Stimulated activated CD8-positive, alpha-beta memory T cell treated with anti-CD3 and anti-CD28 coated beads, Interleukin-7, amount 100 ng/mL, for 4 hours (primary cell): ENCODE data around the gene TMPRSS15.

Experiments used
- DNase-seq, 2 donors: peaks; one replicate each; pipeline ENCODE4 v3.0.0-alpha.2; 2020; ENCODE audit warnings: low read depth in 2 of 2

TMPRSS15 gene

DNA sequence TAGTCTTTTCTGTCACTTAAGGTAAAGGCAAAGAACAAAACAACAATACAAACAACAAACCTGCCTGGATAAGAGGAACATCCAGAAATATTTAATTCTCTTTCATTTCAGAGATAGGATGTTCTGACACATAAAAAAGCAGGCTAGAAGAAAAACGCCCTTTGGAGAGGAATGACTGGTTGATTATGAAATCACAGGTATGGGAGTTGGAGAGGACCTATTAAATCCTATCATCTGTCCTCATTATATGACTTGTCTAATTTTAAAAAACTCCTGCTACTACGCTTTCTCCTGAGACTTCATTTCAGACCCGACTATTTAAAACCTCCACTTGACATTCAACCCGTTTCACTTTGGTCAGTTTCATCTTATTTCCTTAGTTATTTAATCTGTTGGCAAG, 54.1 kb downstream of the TMPRSS15 start:
- DNase-seq, result no peak

DNA sequence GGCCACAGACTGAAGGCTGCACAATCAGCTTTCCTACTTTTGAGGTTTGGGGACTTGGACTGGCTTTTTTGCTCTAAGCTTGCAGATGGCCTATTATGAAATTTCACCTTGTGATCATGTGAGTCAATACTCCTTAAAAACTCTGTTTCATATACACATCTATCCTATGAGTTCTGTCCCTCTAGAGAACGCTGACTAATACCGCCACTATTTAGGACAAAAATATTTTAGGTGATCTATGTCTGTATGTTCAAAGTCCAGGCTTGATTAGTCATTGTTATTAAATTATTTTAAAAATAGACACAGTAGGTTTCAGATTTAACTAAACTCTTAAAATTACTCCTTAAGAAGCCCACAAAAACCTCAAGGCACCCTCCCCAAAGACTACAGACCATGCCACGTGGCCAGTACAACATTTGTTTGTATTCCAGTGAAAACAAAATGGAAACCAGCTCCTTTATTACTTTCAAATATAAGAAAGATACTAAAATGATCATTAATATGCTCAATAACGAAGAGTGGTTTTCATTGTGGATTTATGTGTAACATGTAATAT, 63.1 kb downstream of the TMPRSS15 start:
- no peak for DNase-seq

DNA sequence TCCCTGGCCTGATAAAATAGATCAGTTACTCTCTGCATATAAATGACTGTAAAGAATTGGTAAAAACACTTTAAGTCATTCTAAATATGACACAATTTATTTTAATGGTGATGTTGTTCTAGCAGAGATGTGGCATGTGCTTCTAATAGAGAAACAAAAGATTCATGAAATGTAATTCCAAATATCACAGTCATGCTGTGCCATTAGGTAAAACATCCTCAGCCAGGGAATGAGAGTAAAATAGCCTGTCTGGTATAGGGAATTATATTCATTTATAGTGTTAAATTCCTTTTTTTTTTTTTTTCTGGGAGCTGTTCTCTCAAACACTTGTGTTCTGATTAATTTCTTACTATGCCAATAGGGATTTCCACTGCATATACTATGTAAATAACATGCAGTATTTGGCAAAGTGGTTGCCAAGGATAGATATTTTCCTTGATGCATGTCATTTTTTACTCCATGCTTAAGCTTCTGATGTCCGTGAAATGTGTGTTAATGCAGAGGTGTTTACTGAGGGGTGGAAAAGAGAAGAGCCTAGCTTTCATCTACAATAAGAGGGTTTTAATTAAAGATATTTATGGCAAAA, 67.8 kb downstream of the TMPRSS15 start:
- DNase-seq, result no peak

DNA sequence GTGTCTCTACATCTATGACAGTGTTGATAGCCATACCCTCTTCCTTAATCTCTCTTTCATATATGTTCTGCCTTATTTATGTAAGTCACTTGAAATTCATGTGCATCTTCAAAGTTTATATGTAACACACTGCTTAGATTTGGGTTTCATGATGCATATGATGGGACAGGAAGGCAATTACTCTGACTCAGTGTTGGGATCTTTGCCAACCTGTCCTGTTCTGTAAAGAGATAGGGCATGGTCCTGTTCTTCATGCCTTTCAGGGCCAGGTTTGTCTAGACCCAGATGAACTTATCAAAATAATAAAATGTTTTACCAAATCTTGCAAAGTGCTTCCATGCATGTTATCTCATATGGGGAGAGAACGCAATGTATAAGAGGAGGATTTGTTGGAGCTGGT, 69.5 kb downstream of the TMPRSS15 start:
- no peak for DNase-seq

DNA sequence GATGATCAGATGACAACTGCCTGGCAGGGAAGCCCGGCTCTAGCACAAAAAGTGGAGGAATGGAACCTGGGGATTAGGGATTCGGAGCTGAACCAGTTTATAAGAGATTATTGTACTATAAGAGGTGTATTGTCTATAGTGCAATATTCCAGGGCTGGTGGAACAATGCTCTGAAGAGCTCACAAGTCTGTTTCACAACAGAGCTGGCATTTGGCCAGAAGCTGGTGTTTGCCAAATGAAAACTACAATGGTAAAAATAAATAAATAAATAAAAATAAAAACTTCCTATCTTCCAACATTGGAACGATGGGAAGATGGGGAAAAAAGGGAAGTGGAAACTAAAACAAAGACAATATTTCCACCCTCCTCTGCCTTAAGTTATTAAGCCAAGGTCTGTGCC, 85.4 kb downstream of the TMPRSS15 start:
- DNase-seq, result no peak

DNA sequence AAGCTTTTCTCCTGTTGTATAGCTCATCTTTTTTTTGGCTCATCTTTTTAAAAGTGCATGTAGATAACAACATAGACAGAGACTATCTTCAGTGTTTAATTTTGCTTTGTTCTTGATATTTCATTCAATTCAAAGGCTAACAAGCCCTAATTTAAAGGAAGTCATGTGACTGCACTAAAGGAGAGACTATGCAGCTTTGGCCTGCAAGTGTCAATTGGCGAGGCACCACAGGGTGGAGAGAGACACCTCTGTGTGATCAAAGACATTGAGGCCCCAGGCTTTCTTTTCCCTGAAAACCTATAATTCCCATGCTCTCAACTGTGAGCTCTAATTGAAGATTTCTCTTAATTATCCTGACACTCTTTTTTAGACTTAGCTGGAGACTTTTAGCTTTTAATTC, 105.4 kb downstream of the TMPRSS15 start:
- DNase-seq, result no peak

DNA sequence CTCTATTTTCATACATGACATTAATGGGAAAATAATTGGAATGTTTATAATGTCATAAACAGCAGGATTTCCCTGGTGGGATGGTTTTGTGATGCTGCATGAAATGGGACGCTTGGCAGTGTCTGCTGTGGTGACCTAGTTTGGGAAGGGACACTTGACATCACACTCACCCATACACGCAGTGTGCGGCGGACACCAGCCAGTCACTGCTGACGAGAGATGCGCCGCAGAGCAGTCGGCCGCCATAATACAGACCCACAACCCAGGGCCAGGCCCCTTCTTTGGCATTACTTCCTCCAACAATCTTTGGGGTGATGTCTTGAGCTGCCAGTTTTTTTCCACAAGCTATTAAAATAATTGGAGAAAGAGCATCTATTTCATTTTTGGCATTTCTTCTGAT, 109.5 kb downstream of the TMPRSS15 start:
- no peak for DNase-seq

DNA sequence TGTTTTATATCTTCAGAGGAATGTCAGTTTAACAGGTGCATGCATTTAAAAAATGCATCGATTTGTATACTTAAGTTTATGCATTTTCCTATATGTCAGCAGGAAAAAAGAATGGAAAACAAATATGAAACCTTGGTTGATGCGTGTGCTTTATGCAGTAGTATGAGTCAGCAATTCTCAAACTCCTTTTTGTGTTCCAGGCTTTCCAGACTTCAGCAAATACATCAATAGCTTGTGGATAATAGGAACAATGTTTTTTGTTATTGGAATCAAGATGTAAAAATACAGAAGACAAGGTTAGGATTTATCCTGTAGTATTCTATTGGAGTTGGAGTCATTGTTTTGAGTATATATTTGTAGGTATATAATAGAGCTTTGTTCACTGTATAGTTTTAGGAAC, 113.7 kb downstream of the TMPRSS15 start:
- DNase-seq, result no peak

DNA sequence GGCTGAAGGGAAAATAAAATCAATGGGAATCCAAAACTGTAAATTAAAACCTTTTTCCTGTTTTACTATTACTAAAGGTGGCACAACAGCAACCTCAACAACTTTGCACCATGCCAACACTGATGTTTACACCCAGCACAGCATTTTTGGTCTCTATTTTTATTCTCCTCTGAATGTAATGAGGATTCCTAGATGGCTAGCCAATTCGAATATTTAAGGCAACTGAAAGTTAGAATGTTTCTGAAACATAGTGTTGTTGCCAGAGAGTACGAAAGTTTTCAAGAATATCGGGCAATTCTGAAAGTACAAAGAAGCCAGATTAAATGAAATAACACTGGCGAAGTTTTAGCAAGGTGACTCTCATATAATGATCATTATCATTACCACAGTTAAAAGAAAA, 118.2 kb downstream of the TMPRSS15 start:
- DNase-seq, result no peak

DNA sequence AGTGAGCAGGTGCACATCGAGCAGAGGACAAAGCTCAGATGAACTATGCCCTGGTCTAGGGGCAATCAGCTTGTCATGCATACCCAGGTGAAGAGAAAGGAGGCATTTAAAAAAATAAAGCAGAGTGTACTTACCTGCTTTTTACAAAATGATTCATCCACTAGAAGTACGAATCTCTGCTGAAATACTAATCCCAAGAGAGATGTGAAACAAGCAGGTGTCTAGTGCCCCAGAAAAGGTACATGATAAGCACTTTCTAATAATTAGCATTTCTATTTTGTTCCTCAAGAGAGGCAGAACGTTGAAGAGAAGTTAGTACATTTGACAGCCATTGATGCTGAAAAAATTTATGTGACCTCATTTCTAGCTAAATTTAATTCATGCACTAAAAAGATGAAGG, 127.8 kb downstream of the TMPRSS15 start:
- no peak for DNase-seq

DNA sequence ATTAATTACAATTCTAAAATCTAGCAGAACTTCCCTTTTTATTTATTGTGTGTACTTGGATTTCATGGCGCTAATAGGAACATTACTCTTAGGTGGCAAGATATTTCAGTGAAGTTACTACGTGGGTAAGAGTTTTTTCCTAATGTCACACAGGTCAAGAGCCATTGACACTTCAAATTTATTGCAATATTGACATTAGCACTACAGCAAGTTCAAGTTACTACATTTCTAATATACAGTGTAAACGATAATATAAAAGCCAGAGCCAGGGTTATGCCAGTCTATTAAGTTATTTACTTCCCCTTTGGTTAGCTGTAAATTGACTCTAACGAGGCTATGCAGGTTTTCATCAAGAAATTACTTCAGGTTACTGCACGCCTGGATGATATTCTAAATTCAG, 129.2 kb downstream of the TMPRSS15 start:
- DNase-seq, result no peak

DNA sequence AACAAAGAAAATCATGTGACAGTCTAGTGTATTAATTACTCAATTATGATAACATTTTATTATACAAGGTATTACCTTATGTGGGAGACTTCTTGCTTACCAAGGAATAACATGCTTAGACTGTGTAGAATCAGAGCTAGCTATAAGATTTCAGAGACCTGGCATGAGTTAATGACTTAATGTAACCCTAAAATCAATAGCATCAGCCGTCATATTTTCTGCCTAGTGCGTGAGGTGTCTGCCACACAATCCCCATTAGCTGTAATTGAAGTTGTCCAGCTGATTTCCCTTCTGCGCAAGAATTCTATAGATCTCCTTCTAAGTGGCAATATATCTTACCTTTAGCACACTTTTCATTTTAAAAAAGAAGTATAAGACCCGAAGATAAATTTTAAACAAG, 130.2 kb downstream of the TMPRSS15 start:
- DNase-seq, result no peak

DNA sequence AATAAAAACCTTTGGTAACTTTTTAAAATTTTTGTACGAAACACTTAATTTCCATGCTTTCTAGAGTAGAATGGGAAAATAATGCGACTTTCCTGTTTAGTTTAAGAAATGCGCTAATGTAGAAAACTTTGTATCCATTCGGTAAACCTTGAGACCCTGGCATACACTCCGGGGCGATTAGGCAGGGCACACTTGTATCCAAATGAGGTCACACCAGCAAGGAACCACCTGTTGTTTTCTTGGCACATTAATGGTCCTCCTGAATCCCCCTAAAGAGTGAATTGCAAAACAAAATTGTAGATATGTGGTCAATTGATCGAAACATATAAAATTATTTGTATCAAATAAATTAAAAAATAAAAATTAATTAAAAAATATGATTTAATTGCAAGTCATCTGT, 133.7 kb downstream of the TMPRSS15 start:
- DNase-seq, result no peak

DNA sequence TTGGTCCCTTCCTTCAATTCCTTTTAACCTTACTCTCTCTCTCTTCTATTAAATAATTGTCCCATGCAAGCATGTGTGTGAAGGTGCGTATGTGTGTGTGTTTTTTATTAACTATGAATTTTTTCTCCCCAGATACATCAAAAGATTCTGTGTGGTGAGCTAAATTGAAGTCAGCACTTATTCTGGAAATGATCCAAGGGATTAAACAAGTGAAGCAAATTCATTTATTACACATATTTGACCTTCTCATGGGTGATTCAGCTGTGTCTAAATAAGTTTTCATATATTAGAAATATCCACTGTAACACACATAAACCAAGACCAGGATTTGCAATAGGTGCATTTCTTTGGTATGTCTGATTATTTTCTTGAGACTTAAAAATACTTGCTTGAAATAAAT, 134.7 kb downstream of the TMPRSS15 start:
- no peak for DNase-seq

DNA sequence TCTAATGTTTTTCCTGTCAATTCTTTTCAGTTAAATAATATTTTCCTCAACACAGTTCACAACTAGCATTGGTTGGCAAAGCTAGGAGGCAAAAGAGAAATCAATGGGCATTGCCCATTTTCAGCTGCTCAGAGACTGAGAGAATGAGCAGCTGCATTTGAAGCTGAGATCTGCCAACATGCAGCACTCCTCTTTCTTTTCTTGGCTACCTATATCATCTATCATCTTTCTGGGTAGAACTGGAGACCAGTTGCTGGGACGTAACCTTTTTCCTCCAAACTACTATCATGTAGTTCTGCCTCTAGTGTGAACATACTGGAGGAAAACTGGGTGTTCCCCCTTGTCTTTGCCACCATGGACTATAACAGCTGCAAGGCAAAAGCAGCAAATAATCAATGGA, 136.1 kb downstream of the TMPRSS15 start:
- no peak for DNase-seq

DNA sequence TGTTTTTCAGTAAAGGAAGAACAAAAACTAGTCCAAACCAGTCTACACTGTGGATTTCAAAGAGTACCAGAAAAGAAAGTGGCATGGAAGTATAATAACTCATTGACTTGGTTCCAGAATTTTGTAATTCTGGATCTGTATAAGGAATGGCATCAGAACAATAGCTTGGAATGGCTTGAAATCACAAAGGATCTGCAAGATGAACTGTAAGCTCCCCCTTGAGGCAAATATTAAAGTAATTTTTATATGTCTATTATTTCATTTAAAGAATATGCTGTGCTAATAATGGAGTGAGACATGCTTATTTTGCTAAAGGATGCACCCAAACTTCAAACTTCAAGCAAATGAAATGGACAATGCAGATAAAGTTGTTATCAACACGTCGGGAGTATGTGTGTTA, 137.6 kb downstream of the TMPRSS15 start:
- DNase-seq, result no peak

DNA sequence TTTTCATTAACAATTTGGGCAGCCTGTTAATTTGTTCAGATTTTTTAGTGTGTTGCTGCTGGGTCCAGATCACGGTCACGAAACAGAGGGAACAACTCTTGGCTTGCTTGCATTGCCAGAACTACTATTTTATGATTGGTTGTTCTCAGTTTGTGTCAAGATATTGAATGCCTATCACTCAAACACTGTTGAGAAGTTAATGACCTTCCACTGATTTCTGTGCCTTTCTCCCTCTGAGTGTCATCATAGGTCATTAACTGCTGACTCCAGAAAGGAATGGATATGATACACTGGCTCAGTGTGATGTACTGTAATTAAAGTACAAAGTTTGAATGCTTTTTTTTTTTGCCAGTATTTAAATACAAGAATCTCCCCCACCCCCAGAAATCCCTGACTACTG, 149.8 kb downstream of the TMPRSS15 start:
- no peak for DNase-seq

DNA sequence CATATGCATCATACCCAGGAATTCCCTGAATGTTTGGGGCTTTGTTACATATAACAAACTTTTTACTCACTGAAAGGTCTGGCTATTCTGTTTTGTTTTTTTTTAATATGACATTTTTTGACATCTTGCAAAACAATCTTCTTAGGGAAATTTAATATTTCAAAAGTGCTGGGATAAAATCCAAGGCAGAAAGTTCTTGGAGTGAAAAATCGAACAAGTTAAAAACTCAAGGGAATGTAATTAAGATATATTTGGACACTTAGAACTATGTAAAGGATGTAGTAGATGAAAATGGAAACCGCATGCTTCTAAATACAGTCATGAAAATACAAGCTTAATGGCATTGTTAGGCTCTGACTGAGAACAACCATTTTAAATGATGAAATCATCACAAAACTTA, 150.4 kb downstream of the TMPRSS15 start:
- DNase-seq, result no peak

DNA sequence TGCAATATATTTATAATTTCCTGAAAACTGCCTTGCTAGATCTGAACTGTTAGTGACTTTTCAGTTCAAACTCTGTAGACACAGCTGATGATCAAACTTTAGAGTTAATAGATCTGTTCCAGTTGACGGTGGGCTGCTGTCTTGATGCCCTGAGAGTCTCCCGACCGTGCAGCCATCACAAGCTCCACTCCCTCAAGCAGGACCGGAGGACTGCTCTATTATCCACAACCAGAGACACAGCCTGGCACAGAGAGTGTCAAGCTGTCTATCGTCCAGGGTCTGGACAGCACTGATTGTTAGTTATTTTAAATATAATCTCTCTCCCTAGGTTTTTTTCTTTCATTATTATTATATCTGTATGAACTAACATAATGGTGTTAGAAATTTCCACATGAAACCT, 150.9 kb downstream of the TMPRSS15 start:
- DNase-seq, result no peak

DNA sequence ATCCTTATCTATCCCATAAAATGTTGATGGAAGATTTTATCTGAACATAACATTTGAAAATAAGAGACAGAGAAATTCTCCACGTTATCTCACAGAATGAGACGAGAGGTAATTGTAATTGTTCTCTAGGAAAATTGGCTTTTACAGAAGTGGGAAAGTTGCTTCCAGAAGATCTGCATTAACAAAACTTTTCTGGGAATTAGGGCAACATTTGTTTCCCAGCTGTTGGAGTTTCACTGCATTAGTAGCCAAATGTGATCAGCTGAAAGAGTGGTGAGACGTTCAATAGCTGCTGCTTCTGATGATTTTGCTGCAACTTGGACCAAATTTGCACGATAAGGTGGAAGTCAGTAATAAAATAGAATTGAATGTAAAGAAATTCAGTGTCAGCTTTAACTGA, 151.3 kb downstream of the TMPRSS15 start:
- no peak for DNase-seq

DNA sequence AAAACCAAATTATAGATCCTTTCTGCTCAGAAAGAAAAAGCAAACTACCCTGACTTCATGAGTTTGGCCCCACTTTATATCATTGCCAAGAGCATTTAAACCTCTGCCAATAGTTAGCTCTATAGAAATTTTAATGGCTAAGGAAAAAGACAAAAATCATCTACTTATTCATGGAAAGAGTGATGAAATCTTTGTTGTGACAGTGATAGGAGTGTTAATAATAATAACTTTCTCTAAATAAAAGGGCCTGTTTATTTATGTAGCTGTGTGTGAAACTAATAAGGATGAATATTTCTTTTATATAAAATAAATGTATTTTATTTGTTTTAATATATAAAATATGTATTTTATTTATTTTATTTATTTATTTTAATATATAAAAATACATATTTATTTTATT, 152.5 kb downstream of the TMPRSS15 start:
- DNase-seq, result no peak

DNA sequence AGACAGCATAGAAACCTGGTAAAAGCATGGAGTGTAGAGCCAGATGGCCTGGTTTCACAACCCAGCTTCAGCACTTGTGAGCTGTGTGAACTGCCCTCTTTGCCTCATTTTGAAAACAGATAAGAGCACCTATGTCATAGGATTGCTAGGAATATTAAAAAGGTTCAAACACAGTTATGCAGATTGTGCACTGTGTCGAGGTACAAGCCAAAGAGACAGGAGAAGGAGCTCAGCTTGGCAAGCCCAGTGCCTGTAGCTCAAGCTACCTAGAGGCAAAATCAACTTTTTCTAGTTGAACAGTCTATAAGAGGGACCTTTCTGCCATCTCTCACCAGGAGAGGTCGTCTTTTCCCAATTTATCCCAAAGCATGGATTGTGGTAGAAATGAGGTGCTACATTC, 153.9 kb downstream of the TMPRSS15 start:
- no peak for DNase-seq

DNA sequence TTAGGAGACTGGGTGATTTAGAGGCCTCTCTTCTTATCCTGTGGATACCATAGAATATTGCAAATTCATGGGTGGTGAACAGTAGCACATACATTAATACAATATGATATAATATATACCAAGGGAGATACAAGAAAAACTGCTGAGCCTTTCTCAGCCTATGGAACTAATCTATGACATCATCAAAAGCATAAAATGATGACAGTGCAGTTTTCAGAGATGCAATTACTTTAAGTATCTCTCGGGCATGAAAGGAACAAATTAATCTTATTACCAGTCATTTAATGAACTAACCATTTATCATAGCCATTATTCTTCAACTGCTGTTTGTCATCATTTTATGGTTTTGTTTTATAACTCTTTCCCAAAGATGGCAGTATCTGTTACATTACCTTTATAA, 155.4 kb downstream of the TMPRSS15 start:
- DNase-seq, result no peak

DNA sequence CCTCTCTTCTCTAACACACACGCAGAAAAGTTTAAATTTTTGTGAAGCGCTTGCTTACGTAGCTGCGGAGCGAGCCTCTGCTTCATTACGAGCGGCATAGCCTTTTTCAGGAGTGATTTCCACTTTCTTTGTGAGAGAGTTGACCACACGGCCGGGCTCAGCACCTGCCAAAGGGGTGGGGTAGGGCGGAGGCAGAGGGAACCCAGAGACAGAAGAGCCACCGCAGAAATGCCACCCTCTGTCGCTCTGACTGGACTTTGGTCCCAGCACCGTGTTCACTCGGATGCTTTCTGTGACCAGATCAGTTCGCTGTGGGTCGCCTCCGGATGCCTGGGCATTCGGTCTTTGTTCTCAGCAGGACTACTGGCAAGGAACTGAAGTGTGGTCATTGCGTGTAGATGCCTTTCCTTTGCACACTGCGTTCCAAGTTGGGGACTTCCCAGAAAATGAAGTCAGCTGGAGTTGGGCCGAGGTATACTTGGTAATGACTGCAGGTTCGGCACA, 158.1 kb downstream of the TMPRSS15 start:
- DNase-seq, result no peak
